HEK293 (cell line): ENCODE data around the gene EPOP.

ENCODE experiments used
- CTCF ChIA-PET: fragments of 350-600 bp; formaldehyde crosslinking; extraction: SDS; loops from one replicate; lab custom pipeline; 2021; ENCODE audit warnings: antibody characterized with exemption; lab: Yijun Ruan, JAX
- POLR2A ChIA-PET: fragments of 300-600 bp; formaldehyde crosslinking; extraction: SDS; loops from one replicate; lab custom pipeline; 2020; ENCODE audit warnings: antibody characterized with exemption, inconsistent platforms; lab: Yijun Ruan, JAX
- H3K27ac ChIP-seq: fragments of 200-500 bp; sonication (Bioruptor generic); 2 replicates; pipeline ENCODE4 v1.5.1; 2014; ENCODE audit warnings: low read depth, low read length, control low read depth, inconsistent platforms; ENCODE audit errors: extremely low read depth
- H3K36me3 ChIP-seq, 2 experiments: fragments of 200-500 bp in 1 of 2; sonication (Bioruptor generic) in 1 of 2; 1 replicate in 1 of 2; 2 replicates in 1 of 2; pipeline ENCODE4 v1.5.1; 2014 to 2017; ENCODE audit warnings: inconsistent platforms in 2 of 2, low read length in 2 of 2; ENCODE audit not compliant: control insufficient read depth in 2 of 2, insufficient read depth in 1 of 2
- H3K4me1 ChIP-seq: fragments of 200-500 bp; sonication (Bioruptor generic); 2 replicates; pipeline ENCODE4 v1.5.1; 2014; ENCODE audit warnings: mild to moderate bottlenecking, low read length, inconsistent platforms; ENCODE audit not compliant: control insufficient read depth, insufficient read depth
- H3K4me3 ChIP-seq: 2 replicates; pipeline ENCODE4 v1.5.1; 2011; ENCODE audit warnings: low read depth, mild to moderate bottlenecking, control low read depth, low read length, moderate library complexity
- H3K9me3 ChIP-seq: fragments of 200-500 bp; sonication (Bioruptor generic); 2 replicates; pipeline ENCODE4 v1.5.1; 2014; ENCODE audit warnings: low read depth, low read length, inconsistent platforms; ENCODE audit not compliant: control insufficient read depth, insufficient read depth
- BCL11B ChIP-seq: fragments of 450-650 bp; formaldehyde crosslinking; IDR thresholded peaks from 2 replicates; pipeline ENCODE4 v1.5.1; 2016; ENCODE audit warnings: low read depth, missing biosample characterization, missing genetic modification characterization
- FEZF1 ChIP-seq: fragments of 450-650 bp; formaldehyde crosslinking; IDR thresholded peaks from 2 replicates; pipeline ENCODE4 v1.5.1; 2016; ENCODE audit warnings: missing biosample characterization, missing genetic modification characterization
- KLF9 ChIP-seq: fragments of 450-650 bp; formaldehyde crosslinking; IDR thresholded peaks from 2 replicates; pipeline ENCODE4 v1.5.1; 2016; ENCODE audit warnings: missing biosample characterization, missing genetic modification characterization, low read depth
- TCF7L2 ChIP-seq: IDR thresholded peaks from 2 replicates; pipeline ENCODE4 v1.6.1; 2011; ENCODE audit warnings: low read depth, mild to moderate bottlenecking, inconsistent platforms, low read length, moderate library complexity, borderline replicate concordance
- ZNF10 ChIP-seq: fragments of 450-650 bp; formaldehyde crosslinking; IDR thresholded peaks from 2 replicates; pipeline ENCODE4 v1.5.1; 2017; ENCODE audit warnings: missing biosample characterization, missing genetic modification characterization
- ZNF248 ChIP-seq: fragments of 450-650 bp; formaldehyde crosslinking; IDR thresholded peaks from 2 replicates; pipeline ENCODE4 v1.5.1; 2017; ENCODE audit warnings: missing biosample characterization, missing genetic modification characterization
- ZNF302 ChIP-seq: fragments of 450-650 bp; formaldehyde crosslinking; IDR thresholded peaks from 2 replicates; pipeline ENCODE4 v1.5.1; 2016; ENCODE audit warnings: missing biosample characterization, missing genetic modification characterization, low read depth
- ZNF416 ChIP-seq: fragments of 450-650 bp; formaldehyde crosslinking; IDR thresholded peaks from 2 replicates; pipeline ENCODE4 v1.5.1; 2016; ENCODE audit warnings: missing biosample characterization, missing genetic modification characterization
- ZNF521 ChIP-seq: fragments of 450-650 bp; formaldehyde crosslinking; IDR thresholded peaks from 2 replicates; pipeline ENCODE4 v1.5.1; 2017; ENCODE audit warnings: missing biosample characterization, mild to moderate bottlenecking, missing genetic modification characterization
- ZNF555 ChIP-seq: fragments of 450-650 bp; formaldehyde crosslinking; conservative IDR thresholded peaks from 2 replicates; pipeline ENCODE4 v1.5.1; 2017; ENCODE audit warnings: missing biosample characterization, mild to moderate bottlenecking, missing genetic modification characterization, inconsistent platforms
- ZNF701 ChIP-seq: fragments of 450-650 bp; formaldehyde crosslinking; IDR thresholded peaks from 2 replicates; pipeline ENCODE4 v1.5.1; 2016; ENCODE audit warnings: missing biosample characterization, missing genetic modification characterization
- ZNF707 ChIP-seq: fragments of 450-650 bp; formaldehyde crosslinking; IDR thresholded peaks from 2 replicates; pipeline ENCODE4 v1.5.1; 2016; ENCODE audit warnings: missing biosample characterization, missing genetic modification characterization
- TF ChIP-seq, protein P1 (sequence below): fragments of 450-650 bp; formaldehyde crosslinking; IDR thresholded peaks from 2 replicates; pipeline ENCODE4 v1.5.1; 2017; ENCODE audit warnings: missing biosample characterization, missing genetic modification characterization
- TF ChIP-seq, protein P2 (sequence below): fragments of 450-650 bp; formaldehyde crosslinking; IDR thresholded peaks from 2 replicates; pipeline ENCODE4 v1.5.1; 2016; ENCODE audit warnings: missing biosample characterization, missing genetic modification characterization
- TF ChIP-seq, protein P3 (sequence below): fragments of 450-650 bp; formaldehyde crosslinking; IDR thresholded peaks from 2 replicates; pipeline ENCODE4 v1.5.1; 2016; ENCODE audit warnings: missing biosample characterization, missing genetic modification characterization
- TF ChIP-seq, protein P4 (sequence below): fragments of 450-650 bp; formaldehyde crosslinking; IDR thresholded peaks from 2 replicates; pipeline ENCODE4 v1.5.1; 2016; ENCODE audit warnings: missing biosample characterization, missing genetic modification characterization
- TF ChIP-seq, protein P5 (sequence below): fragments of 450-650 bp; formaldehyde crosslinking; IDR thresholded peaks from 2 replicates; pipeline ENCODE4 v1.5.1; 2017; ENCODE audit warnings: missing biosample characterization, missing genetic modification characterization
- TF ChIP-seq, protein P6 (sequence below): fragments of 450-650 bp; formaldehyde crosslinking; IDR thresholded peaks from 2 replicates; pipeline ENCODE4 v1.5.1; 2016; ENCODE audit warnings: missing biosample characterization, missing genetic modification characterization, low read depth
- TF ChIP-seq, protein P7 (sequence below): fragments of 450-650 bp; formaldehyde crosslinking; IDR thresholded peaks from 2 replicates; pipeline ENCODE4 v1.5.1; 2016; ENCODE audit warnings: missing biosample characterization, missing genetic modification characterization, borderline replicate concordance

Gene EPOP

DNA sequence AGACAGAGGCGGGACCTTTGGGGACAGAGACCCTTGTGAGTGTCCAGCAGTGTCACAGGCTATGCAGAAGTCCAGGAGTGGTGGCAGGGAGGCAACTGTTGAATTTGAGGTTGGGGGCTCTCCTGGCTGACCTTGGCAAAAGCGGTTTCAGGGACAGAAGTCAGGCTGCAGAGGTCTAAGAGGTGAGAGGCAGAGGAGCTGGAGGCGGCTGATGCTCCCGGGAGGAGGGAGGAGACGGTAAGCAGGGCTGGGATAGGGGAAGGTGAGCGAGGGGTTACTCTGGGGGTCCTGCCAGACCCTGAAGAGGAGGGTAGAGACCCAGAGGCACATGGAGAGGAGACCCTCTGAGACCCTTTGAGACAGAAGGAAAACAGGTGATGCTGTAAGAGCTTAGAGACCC is 5.2 kb downstream of the EPOP start:
- ChIA-PET POLR2A (no interaction called here), CTCF (interaction anchor here (0.5 to 11.9 kb wide), 15 partner anchors 10 to 319 kb away, joined by 3 to 254 read pairs (median 9); partner anchors contain the start of genes CISD3, SOCS7 and SRCIN1)
- H3K36me3 ChIP-seq, result no peaks in the 10 kb centered on the region
- H3K4me3 ChIP-seq, result no peak overlapping the region
- H3K9me3 ChIP-seq, result no peaks in the 10 kb centered on the region
- TF ChIP-seq, protein P1, sequence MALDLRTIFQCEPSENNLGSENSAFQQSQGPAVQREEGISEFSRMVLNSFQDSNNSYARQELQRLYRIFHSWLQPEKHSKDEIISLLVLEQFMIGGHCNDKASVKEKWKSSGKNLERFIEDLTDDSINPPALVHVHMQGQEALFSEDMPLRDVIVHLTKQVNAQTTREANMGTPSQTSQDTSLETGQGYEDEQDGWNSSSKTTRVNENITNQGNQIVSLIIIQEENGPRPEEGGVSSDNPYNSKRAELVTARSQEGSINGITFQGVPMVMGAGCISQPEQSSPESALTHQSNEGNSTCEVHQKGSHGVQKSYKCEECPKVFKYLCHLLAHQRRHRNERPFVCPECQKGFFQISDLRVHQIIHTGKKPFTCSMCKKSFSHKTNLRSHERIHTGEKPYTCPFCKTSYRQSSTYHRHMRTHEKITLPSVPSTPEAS (tag by site-specific recombination), result no peak
- TF ChIP-seq, protein P2, sequence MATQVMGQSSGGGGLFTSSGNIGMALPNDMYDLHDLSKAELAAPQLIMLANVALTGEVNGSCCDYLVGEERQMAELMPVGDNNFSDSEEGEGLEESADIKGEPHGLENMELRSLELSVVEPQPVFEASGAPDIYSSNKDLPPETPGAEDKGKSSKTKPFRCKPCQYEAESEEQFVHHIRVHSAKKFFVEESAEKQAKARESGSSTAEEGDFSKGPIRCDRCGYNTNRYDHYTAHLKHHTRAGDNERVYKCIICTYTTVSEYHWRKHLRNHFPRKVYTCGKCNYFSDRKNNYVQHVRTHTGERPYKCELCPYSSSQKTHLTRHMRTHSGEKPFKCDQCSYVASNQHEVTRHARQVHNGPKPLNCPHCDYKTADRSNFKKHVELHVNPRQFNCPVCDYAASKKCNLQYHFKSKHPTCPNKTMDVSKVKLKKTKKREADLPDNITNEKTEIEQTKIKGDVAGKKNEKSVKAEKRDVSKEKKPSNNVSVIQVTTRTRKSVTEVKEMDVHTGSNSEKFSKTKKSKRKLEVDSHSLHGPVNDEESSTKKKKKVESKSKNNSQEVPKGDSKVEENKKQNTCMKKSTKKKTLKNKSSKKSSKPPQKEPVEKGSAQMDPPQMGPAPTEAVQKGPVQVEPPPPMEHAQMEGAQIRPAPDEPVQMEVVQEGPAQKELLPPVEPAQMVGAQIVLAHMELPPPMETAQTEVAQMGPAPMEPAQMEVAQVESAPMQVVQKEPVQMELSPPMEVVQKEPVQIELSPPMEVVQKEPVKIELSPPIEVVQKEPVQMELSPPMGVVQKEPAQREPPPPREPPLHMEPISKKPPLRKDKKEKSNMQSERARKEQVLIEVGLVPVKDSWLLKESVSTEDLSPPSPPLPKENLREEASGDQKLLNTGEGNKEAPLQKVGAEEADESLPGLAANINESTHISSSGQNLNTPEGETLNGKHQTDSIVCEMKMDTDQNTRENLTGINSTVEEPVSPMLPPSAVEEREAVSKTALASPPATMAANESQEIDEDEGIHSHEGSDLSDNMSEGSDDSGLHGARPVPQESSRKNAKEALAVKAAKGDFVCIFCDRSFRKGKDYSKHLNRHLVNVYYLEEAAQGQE, result no peak
- TF ChIP-seq, protein P3, sequence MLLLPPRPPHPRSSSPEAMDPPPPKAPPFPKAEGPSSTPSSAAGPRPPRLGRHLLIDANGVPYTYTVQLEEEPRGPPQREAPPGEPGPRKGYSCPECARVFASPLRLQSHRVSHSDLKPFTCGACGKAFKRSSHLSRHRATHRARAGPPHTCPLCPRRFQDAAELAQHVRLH (tag by site-specific recombination), result no peak
- no peak for TF ChIP-seq TCF7L2
- no peak for TF ChIP-seq KLF9 (tag by site-specific recombination)
- TF ChIP-seq FEZF1, result no peak
- TF ChIP-seq, protein P4, sequence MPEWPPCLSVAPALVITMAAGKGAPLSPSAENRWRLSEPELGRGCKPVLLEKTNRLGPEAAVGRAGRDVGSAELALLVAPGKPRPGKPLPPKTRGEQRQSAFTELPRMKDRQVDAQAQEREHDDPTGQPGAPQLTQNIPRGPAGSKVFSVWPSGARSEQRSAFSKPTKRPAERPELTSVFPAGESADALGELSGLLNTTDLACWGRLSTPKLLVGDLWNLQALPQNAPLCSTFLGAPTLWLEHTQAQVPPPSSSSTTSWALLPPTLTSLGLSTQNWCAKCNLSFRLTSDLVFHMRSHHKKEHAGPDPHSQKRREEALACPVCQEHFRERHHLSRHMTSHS (tag by site-specific recombination), result no peak
- TF ChIP-seq, protein P5, sequence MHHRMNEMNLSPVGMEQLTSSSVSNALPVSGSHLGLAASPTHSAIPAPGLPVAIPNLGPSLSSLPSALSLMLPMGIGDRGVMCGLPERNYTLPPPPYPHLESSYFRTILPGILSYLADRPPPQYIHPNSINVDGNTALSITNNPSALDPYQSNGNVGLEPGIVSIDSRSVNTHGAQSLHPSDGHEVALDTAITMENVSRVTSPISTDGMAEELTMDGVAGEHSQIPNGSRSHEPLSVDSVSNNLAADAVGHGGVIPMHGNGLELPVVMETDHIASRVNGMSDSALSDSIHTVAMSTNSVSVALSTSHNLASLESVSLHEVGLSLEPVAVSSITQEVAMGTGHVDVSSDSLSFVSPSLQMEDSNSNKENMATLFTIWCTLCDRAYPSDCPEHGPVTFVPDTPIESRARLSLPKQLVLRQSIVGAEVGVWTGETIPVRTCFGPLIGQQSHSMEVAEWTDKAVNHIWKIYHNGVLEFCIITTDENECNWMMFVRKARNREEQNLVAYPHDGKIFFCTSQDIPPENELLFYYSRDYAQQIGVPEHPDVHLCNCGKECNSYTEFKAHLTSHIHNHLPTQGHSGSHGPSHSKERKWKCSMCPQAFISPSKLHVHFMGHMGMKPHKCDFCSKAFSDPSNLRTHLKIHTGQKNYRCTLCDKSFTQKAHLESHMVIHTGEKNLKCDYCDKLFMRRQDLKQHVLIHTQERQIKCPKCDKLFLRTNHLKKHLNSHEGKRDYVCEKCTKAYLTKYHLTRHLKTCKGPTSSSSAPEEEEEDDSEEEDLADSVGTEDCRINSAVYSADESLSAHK (tag by site-specific recombination), result no peak
- TF ChIP-seq ZNF521 (tag by site-specific recombination), result no peak
- no peak for TF ChIP-seq ZNF555
- TF ChIP-seq, protein P6, sequence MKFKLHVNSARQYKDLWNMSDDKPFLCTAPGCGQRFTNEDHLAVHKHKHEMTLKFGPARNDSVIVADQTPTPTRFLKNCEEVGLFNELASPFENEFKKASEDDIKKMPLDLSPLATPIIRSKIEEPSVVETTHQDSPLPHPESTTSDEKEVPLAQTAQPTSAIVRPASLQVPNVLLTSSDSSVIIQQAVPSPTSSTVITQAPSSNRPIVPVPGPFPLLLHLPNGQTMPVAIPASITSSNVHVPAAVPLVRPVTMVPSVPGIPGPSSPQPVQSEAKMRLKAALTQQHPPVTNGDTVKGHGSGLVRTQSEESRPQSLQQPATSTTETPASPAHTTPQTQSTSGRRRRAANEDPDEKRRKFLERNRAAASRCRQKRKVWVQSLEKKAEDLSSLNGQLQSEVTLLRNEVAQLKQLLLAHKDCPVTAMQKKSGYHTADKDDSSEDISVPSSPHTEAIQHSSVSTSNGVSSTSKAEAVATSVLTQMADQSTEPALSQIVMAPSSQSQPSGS, result no peak
- TF ChIP-seq ZNF302 (tag by site-specific recombination), result no peak
- no peak for TF ChIP-seq ZNF416
- TF ChIP-seq BCL11B (tag by site-specific recombination), result no peak
- TF ChIP-seq ZNF248 (tag by site-specific recombination), result no peak
- no peak for TF ChIP-seq ZNF10 (tag by site-specific recombination)
- TF ChIP-seq, protein P7, sequence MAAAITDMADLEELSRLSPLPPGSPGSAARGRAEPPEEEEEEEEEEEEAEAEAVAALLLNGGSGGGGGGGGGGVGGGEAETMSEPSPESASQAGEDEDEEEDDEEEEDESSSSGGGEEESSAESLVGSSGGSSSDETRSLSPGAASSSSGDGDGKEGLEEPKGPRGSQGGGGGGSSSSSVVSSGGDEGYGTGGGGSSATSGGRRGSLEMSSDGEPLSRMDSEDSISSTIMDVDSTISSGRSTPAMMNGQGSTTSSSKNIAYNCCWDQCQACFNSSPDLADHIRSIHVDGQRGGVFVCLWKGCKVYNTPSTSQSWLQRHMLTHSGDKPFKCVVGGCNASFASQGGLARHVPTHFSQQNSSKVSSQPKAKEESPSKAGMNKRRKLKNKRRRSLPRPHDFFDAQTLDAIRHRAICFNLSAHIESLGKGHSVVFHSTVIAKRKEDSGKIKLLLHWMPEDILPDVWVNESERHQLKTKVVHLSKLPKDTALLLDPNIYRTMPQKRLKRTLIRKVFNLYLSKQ (tag by site-specific recombination), result no peak
- TF ChIP-seq ZNF707, result no peak
- no peak for TF ChIP-seq ZNF701 (tag by site-specific recombination)
- H3K27ac ChIP-seq, result no peak overlapping the region
- H3K4me1 ChIP-seq, result peaks cover 16% of the 10 kb centered on the region
